GM19372 (cell line): ENCODE results near the gene FADS6.

Experiments
- ATAC-seq: cut with Tn5 transposase; IDR thresholded peaks from one replicate; pipeline ENCODE4 v1.9.1; 2021; ENCODE audit warnings: mild to moderate bottlenecking, low read depth, moderate library complexity; ENCODE audit not compliant: unreplicated experiment

The FADS6 gene

GRCh38 chr17:74856112-74856511, 37.3 kb downstream of the FADS6 start:
- ATAC-seq = no peak

DNA sequence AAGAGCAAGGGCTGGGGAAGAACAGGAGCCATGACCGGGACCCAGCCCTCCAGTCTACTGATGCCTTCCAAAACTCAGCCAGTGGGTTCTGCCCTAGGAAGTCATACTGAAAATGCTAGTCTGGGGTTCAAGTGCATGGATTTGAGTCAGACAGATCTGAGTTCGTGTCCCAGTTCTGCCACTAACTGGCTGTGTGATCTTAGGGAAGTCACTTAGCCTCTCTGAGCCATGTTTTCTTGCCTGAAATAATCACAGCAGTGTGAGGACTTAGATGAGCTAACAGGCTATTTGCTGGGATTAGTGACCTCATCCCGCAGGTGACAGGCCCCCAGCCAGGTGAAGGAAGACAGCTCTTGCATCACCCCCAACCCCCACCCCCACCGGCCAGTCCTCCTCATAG, 38.1 kb downstream of the FADS6 start:
- no peak for ATAC-seq

GRCh38 chr17:74854792-74855191, 38.6 kb downstream of the FADS6 start:
- ATAC-seq = no peak

- ATAC-seq = no peak
These were observed 39.8 kb downstream of the FADS6 start for GRCh38 chr17:74853669-74854068.

DNA sequence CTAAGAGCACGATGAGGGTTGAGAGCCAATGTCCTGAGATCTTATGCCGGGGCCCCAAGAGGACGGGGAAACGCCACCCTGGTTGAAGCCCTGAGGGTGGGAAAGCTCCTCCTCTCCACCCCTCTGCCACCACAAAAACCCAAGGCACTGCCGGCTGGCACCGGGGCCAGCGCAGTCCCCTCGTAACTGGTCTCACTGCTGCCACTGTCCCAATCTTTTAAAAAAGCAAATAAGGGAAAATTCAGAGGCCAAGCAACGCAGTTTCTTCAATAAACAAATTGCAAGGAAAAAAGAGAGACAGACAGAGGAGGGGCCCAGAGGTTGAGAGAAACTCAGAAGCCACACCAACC, 40.4 kb downstream of the FADS6 start:
- no peak for ATAC-seq

DNA sequence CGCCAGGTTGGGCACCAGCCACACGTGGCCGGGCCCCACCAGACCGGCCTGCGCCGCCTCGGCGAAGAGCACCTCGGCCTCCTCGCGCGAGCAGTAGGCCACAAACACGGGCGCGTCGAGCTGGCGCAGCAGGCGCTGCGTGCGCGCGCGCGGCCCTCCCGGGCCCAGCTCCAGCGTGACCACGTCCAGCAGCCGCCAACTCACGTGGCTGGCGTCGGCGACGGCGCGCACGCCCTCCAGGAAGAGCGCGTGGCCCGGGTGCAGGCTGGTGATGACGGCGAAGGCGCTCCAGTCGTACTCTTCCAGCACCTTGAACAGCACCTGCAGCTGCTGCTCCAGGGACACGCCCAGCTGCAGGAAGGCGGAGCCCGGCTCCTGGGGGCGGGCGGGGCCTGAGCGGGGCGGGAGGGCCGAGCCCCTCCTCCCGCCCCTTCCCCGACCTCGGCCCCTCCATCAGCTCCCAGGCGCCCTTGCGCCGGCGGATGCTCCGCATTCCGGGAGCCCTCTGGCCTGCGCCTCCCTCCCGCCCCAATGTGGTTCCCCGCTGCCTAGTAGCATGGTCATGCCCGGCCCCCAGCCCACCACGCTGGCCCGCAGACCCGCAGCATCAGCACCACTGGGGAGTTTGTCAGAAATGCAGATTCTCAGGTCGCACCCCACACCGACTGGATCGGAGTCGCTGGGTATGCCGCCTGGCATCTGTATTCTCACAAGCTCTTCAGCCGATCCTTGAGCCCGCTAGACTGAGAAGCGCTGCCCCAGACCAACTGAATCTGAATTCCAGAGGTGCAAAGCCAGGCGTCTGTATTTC, 41.0 kb downstream of the FADS6 start:
- ATAC-seq = no peak

DNA sequence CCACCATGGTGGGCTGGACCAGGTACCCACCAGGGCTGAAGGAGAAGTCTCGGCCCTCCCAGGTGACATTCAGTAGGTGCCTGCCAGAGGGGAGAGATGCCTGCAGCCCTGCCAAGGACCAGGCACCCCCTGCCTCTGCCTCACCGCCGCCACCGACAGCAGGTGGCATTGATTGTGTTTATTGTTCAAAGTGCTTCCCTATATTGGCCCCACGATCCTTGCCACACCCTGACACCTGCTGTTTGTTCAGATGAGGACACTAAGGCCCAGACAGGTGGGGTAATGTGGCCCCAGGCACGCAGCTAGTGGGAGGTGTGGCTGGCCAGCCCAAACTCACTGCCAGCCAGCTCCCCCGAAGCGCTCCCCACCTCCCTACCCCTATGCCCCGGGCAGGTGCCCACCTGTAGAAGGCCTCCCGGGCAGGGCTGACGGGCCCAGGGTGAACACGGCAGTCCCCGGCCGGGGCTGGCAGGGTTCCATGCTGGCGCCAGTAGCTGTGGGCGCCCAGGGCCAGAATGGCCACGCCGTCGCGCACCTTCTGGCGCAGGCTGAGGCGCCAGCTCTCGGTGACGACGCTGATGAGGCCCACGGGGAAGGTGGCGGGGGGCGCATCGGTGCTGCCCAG, 41.7 kb downstream of the FADS6 start:
- no peak for ATAC-seq

- ATAC-seq = no peak
These were observed 42.5 kb downstream of the FADS6 start for GRCh38 chr17:74850914-74851313.

GRCh38 chr17:74850310-74850709, 43.1 kb downstream of the FADS6 start:
- no peak for ATAC-seq

- ATAC-seq = no peak
These were observed 44.6 kb downstream of the FADS6 start for GRCh38 chr17:74848656-74849399.

GRCh38 chr17:74846621-74847020, 46.8 kb downstream of the FADS6 start:
- no peak for ATAC-seq

GRCh38 chr17:74843352-74843627, 50.1 kb downstream of the FADS6 start:
- no peak for ATAC-seq

- ATAC-seq = no peak
These were observed 50.7 kb downstream of the FADS6 start for GRCh38 chr17:74842599-74843351.

DNA sequence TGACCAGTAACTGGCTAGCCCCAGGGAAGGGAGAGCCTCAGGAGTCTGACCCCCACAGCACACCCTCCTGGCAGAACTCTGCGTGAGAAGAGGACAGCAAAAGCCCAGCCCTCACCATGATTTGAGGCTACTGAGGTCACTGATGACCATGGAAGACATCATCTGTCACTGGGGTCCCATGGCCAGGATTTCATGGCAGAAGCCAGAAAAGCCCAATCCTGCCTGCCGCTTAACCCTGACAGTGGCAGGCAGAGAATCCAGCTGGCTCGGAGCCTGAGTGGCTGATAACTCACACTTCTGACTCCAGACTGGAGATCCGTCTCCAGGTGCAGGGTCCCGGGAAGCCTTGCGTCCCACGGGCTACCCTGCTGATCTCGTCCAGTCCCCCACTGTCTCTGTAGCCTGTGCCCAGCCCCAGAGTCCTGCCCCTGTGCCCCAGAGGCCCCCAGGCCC, 51.3 kb downstream of the FADS6 start:
- ATAC-seq = no peak

DNA sequence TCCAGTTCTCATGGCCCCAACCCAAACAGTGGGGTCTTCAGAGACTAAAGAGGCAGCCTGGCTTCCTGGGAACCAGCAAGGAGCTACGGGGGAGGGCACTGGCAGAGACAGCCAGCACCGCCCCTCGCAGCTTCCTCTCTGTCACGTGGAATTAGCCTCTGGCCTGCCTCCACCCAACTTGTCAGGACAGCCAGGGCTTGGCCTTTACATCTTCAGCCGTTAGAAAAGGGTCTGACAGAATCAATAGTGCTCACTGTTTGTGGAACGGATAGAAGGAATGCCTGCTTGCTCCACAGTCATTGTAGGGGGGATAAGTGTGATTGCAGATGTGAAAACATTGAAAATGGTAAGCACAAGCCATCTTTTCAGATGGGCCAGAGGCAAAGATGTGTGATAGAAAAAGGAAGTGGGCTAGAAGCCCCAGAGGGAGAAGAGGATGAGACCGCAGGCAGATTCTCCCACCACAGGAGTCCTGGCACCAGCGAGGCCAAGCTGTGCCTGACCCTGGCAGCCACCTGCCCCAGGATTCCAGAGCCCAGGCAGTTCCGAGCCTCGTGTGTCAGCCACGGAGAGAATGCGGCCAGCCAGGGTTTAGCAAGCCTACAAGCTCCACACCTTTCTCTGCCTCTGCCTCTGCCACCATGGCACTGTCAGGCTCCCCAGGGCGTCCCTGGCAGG, 52.3 kb downstream of the FADS6 start:
- ATAC-seq = no peak

DNA sequence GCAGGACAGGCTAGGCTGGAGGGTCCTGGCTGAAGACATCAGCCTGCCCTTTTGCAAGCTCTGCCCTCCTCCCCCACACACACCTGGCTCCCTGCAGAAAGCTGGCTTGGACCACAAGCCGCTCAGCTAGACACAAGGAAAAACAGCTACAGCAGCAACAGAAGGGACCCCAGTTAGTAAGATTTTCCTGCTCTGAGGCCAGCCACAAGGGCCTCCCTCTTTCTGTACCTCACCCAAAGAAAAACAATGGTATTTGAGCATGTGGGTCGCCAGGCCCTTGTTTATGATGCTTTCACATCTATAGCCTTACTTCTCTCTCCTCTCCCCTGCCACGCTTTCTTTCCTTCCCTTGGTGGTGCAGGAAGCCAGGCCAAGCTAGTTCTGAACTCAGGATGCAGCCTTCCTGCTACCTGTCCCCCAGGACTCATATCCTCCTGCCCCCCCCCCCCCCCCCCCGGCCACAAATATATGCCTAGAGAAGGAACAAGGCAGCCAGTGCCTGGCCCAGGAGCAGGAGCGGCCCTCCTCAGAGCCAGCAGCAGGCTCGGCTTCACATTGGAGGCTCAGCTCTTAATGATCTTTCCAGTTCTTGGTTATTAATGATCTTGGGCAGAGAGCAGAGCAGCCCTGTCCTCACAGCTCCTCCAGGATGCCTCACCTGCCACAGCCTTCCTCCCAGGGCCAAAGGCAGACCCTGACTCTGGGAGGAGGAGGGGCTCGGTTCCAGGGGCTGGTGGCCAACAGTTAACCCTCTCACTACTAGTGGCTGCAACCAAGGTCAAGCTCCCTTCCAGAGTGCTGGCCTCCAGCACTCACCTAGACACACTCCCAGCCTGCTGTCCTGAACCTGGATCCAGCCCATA, 53.2 kb downstream of the FADS6 start:
- no peak for ATAC-seq

GRCh38 chr17:74838274-74838673, 55.2 kb downstream of the FADS6 start:
- ATAC-seq = no peak

DNA sequence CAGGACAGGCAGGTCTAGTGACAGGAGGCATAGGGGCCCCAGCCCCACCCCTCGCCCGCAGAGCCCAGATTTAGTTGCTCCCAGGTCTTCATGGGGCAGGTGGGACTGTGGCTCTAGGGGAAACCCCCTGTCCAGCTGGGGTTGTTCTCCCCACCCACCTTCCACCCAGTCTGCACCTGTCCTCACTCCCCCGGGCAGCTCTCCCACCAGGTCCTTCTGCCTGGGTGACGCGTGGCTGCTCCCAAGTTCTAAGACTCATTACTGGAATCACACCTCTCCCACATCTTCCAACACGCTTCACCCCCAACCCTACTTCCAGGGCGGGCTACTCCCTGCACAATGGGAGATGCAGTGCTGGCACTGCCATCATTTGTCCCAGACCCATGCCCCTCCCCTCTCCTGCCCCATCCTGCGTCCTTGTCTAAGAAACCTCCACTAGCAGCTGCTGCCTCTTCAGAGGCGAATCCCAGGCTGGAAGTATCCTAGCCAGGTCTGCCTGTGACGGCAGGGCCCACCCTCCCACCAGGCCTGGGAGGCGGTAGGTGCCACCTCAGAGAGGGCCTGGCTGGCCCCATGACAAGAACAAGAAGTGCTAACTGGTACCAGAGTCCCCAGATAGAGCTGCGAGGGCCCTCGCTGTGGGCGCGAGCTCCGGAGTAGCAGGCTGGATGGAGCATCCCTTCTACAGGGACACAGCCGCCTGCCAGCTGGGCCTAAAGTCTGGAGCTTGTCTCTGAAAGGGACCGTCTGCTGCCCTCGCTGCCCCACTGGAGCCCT, 56.6 kb downstream of the FADS6 start:
- no peak for ATAC-seq

GRCh38 chr17:74836191-74836590, 57.2 kb downstream of the FADS6 start:
- no peak for ATAC-seq
